OCI-LY1 (cell line): ENCODE results near the gene PDE1A.

ENCODE experiments used
- H2AFZ ChIP-seq: fragments of 200-600 bp; sonication (generic), shearing (Covaris generic); 2 replicates; pipeline ENCODE4 v1.6.0; 2014; ENCODE audit warnings: antibody characterized with exemption, mild to moderate bottlenecking, low read length
- H3F3A ChIP-seq: fragments of 200-600 bp; sonication (generic), shearing (Covaris generic); 2 replicates; pipeline ENCODE4 v1.6.0; 2014; ENCODE audit warnings: mild to moderate bottlenecking, antibody characterized with exemption, low read length, moderate library complexity; ENCODE audit not compliant: insufficient read depth
- H3K27ac ChIP-seq: fragments of 200-600 bp; sonication (generic); 2 replicates; pipeline ENCODE4 v1.5.1; 2014; ENCODE audit warnings: low read length, mixed run types, mild to moderate bottlenecking, low read depth; ENCODE audit not compliant: poor library complexity, severe bottlenecking
- H3K27me3 ChIP-seq: fragments of 200-600 bp; sonication (generic); 2 replicates; pipeline ENCODE4 v1.6.0; 2014; ENCODE audit warnings: antibody characterized with exemption, mild to moderate bottlenecking, low read length, moderate library complexity; ENCODE audit not compliant: insufficient read depth
- H3K36me3 ChIP-seq: fragments of 200-600 bp; sonication (generic); 2 replicates; pipeline ENCODE4 v1.6.1; 2014; ENCODE audit warnings: mild to moderate bottlenecking, antibody characterized with exemption, low read length, moderate library complexity, mixed read lengths; ENCODE audit not compliant: insufficient read depth
- H3K4me1 ChIP-seq: fragments of 200-600 bp; sonication (generic); 2 replicates; pipeline ENCODE4 v1.5.1; 2014; ENCODE audit warnings: mild to moderate bottlenecking, low read length, moderate library complexity; ENCODE audit not compliant: insufficient read depth, severe bottlenecking
- H3K4me2 ChIP-seq: fragments of 200-600 bp; sonication (generic), shearing (Covaris generic); 2 replicates; pipeline ENCODE4 v1.6.1; 2014; ENCODE audit warnings: low read length
- H3K4me3 ChIP-seq: fragments of 200-600 bp; sonication (generic); 2 replicates; pipeline ENCODE4 v1.5.1; 2014; ENCODE audit warnings: low read length, low read depth, mild to moderate bottlenecking, mixed read lengths; ENCODE audit not compliant: poor library complexity, severe bottlenecking
- H3K79me2 ChIP-seq: fragments of 200-600 bp; shearing (Covaris generic); 2 replicates; pipeline ENCODE4 v1.6.1; 2016; ENCODE audit warnings: mixed run types, low read length, mixed read lengths; ENCODE audit not compliant: insufficient read depth
- H3K9ac ChIP-seq: fragments of 200-600 bp; sonication (generic), shearing (Covaris generic); 2 replicates; pipeline ENCODE4 v1.6.1; 2014; ENCODE audit warnings: mild to moderate bottlenecking, low read length, mixed read lengths
- H3K9me2 ChIP-seq: fragments of 200-600 bp; sonication (generic), shearing (Covaris generic); 2 replicates; pipeline ENCODE4 v1.6.1; 2014; ENCODE audit warnings: low read depth, mild to moderate bottlenecking, low read length, mixed read lengths
- H3K9me3 ChIP-seq: fragments of 200-600 bp; shearing (Covaris generic); 2 replicates; pipeline ENCODE4 v1.6.1; 2014; ENCODE audit warnings: low read length, mixed read lengths
- H4K20me1 ChIP-seq: fragments of 200-600 bp; sonication (generic), shearing (Covaris generic); 2 replicates; pipeline ENCODE4 v1.6.0; 2016; ENCODE audit warnings: mild to moderate bottlenecking, low read length; ENCODE audit not compliant: insufficient read depth
- CTCF ChIP-seq: fragments of 200-600 bp; sonication (generic), shearing (Covaris generic); IDR thresholded peaks from 2 replicates; pipeline ENCODE4 v1.5.1; 2017; ENCODE audit warnings: mild to moderate bottlenecking, antibody characterized with exemption, low read length, moderate library complexity, mixed read lengths
- EZH2 ChIP-seq: fragments of 200-600 bp; sonication (generic), shearing (Covaris generic); IDR thresholded peaks from 2 replicates; pipeline ENCODE4 v1.8.0; 2017; ENCODE audit warnings: borderline replicate concordance, mixed run types, mild to moderate bottlenecking, antibody characterized with exemption, low read length, moderate library complexity, mixed read lengths

Gene PDE1A

GRCh38 chr2:182358601-182359000 is 68.2 kb downstream of the PDE1A start:
- no peak overlapping the region for H2AFZ ChIP-seq
- H4K20me1 ChIP-seq = no peaks in the 10 kb centered on the region
- no peaks in the 10 kb centered on the region for H3K4me1 ChIP-seq
- no peaks in the 10 kb centered on the region for H3K9me2 ChIP-seq
- H3K9me3 ChIP-seq = no peaks in the 10 kb centered on the region
- H3K4me3 ChIP-seq = no peak overlapping the region
- H3K27ac ChIP-seq = no peak overlapping the region
- no peak for TF ChIP-seq EZH2
- TF ChIP-seq CTCF = no peak
- H3K9ac ChIP-seq = no peak overlapping the region
- H3K79me2 ChIP-seq = no peaks in the 10 kb centered on the region
- no peaks in the 10 kb centered on the region for H3K36me3 ChIP-seq
- H3K27me3 ChIP-seq = no peaks in the 10 kb centered on the region
- H3F3A ChIP-seq = no peaks in the 10 kb centered on the region
- no peak overlapping the region for H3K4me2 ChIP-seq

- no peak for TF ChIP-seq CTCF
- no peak for TF ChIP-seq EZH2
- Histone ChIP-seq H4K20me1 (no peaks in the 10 kb centered on the region), H3K27me3 (no peaks in the 10 kb centered on the region), H3K36me3 (no peaks in the 10 kb centered on the region), H3K4me1 (no peaks in the 10 kb centered on the region), H3K4me2 (no peak overlapping the region), H2AFZ (no peak overlapping the region), H3K9ac (no peak overlapping the region), H3K79me2 (no peaks in the 10 kb centered on the region), H3K27ac (no peak overlapping the region), H3K9me3 (no peaks in the 10 kb centered on the region), H3F3A (no peaks in the 10 kb centered on the region), H3K9me2 (no peaks in the 10 kb centered on the region), H3K4me3 (no peak overlapping the region)
These were observed 71.0 kb downstream of the PDE1A start for GRCh38 chr2:182355815-182356214.

- Histone ChIP-seq H3F3A (no peaks in the 10 kb centered on the region), H2AFZ (no peak overlapping the region), H3K4me1 (no peaks in the 10 kb centered on the region), H3K9me3 (no peaks in the 10 kb centered on the region), H3K4me2 (no peak overlapping the region), H3K27me3 (no peaks in the 10 kb centered on the region), H3K9ac (no peak overlapping the region), H3K79me2 (no peaks in the 10 kb centered on the region), H3K9me2 (no peaks in the 10 kb centered on the region), H3K4me3 (no peak overlapping the region), H3K36me3 (no peaks in the 10 kb centered on the region), H4K20me1 (no peaks in the 10 kb centered on the region), H3K27ac (no peak overlapping the region)
- no peak for TF ChIP-seq CTCF
These were observed 75.4 kb downstream of the PDE1A start for GRCh38 chr2:182351427-182351826.
